Stomach (tissue), 4 donors: ENCODE data around the gene L3MBTL4.

Experiments used
- EP300 ChIP-seq: sonication (generic); formaldehyde crosslinking; IDR thresholded peaks from one replicate; pipeline ENCODE4 v1.6.1; 2017; ENCODE audit warnings: antibody characterized with exemption
- POLR2A ChIP-seq, 4 donors: fragments of 450-650 bp; IDR thresholded peaks; one replicate each; pipeline ENCODE4 v1.6.1; 2016; ENCODE audit warnings: antibody characterized with exemption in 4 of 4, control low read depth in 2 of 4, mild to moderate bottlenecking in 1 of 4, moderate library complexity in 1 of 4
- POLR2AphosphoS5 ChIP-seq, 3 donors: sonication (generic); formaldehyde crosslinking; IDR thresholded peaks; one replicate each; pipeline ENCODE4 v1.6.1; 2016; ENCODE audit warnings: antibody characterized with exemption in 3 of 3
- TF ChIP-seq, protein P1 (sequence below), 7 experiments: fragments of 450-650 bp in 4 of 7; fragments of 200-600 bp in 3 of 7; sonication (generic) in 3 of 7; IDR thresholded peaks; one replicate each; pipeline ENCODE4 v1.5.1; 2016 to 2019; ENCODE audit warnings: antibody characterized with exemption in 7 of 7, control low read depth in 2 of 7, mild to moderate bottlenecking in 1 of 7

- TF ChIP-seq, protein P1, sequence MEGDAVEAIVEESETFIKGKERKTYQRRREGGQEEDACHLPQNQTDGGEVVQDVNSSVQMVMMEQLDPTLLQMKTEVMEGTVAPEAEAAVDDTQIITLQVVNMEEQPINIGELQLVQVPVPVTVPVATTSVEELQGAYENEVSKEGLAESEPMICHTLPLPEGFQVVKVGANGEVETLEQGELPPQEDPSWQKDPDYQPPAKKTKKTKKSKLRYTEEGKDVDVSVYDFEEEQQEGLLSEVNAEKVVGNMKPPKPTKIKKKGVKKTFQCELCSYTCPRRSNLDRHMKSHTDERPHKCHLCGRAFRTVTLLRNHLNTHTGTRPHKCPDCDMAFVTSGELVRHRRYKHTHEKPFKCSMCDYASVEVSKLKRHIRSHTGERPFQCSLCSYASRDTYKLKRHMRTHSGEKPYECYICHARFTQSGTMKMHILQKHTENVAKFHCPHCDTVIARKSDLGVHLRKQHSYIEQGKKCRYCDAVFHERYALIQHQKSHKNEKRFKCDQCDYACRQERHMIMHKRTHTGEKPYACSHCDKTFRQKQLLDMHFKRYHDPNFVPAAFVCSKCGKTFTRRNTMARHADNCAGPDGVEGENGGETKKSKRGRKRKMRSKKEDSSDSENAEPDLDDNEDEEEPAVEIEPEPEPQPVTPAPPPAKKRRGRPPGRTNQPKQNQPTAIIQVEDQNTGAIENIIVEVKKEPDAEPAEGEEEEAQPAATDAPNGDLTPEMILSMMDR (IDR thresholded peaks at IDR 0.05), result no peak
- TF ChIP-seq POLR2AphosphoS5 (IDR thresholded peaks at IDR 0.05), result no peak
- TF ChIP-seq EP300, result no peak
- no peak for TF ChIP-seq POLR2A (IDR thresholded peaks at IDR 0.05)
Observed at GRCh38 chr18:5992381-5992780, 422.3 kb downstream of the L3MBTL4 start.
